Adrenal gland (tissue), 5 donors: ENCODE data around the gene CLUH.

Source experiments
- CTCF ChIP-seq, 6 experiments: fragments of 450-650 bp in 4 of 6; fragments of 200-600 bp in 2 of 6; sonication (generic) in 1 of 6; IDR thresholded peaks; 1 replicate in 5 of 6; 2 replicates in 1 of 6; pipeline versions ENCODE4 v1.5.1 to v1.8.0; 2016 to 2021; ENCODE audit warnings: antibody characterized with exemption in 6 of 6, mild to moderate bottlenecking in 2 of 6, moderate library complexity in 1 of 6
- POLR2A ChIP-seq, 2 donors: fragments of 450-650 bp; IDR thresholded peaks; one replicate each; pipeline ENCODE4 v1.6.1; 2017; ENCODE audit warnings: antibody characterized with exemption in 2 of 2, mild to moderate bottlenecking in 2 of 2, moderate library complexity in 1 of 2
- donor health status: DM: no; HTN: no; CAD: no.

DNA sequence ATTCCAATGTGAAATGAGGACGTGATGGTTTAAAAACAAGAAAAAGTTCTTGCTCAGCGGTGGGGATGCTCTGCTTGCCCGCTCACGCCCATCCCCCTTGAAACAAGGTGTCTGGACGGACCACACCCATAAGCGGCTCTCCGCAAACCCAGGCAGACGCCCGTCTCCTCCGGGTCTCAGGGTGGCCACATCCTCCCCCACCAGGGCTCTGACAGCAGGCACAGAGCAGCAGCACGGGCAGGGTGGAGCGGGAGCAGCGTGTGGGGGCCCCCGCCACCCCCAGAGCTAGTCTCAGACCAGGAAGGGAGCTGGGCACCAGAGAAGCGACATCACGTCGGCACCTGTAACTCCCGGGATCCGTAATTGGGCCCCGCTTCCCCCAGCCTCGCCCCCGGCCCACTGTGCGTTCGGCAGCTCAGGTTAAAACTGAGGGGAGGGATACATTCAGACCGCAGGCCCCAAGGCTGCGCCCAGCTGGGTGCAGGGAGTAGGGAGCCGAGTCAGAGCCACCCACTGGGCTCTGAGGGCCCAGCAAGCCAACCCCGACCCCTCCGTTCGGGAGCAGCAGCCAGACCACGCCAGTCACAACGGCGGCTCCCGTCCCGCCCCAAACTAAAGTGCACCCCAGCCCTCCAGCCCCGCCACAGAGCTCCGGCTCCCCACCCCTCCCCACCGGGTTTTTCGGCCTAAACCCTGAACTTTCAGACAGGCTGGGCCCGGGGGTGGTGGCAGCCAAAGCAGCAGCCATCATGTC lies 22.0 kb downstream of the CLUH start:
- TF ChIP-seq CTCF (IDR thresholded peaks at IDR 0.05): no peak
- TF ChIP-seq POLR2A (IDR thresholded peaks at IDR 0.05): no peak
